Measurements from ENCODE around the gene ANKS1A.
A peak's percentile ranks its signal among the peaks of the same experiment; 100 is the strongest.

Gene ANKS1A

GRCh38 chr6:35054743-35055130, 165.7 kb downstream of the ANKS1A start:
- WGBS, 2 experiments (ENCODE audit: insufficient coverage in 2 of 2) = 83% methylated on average over 1 of the region's 1 CpG; no CpG with 5 or more reads in 1 of the 2 experiments
- H3K4me1 ChIP-seq (ENCODE audit: control insufficient read depth, insufficient read depth, low read length, poor library complexity, severe bottlenecking) = peaks cover 18% of the 10 kb centered on the region
- no peak overlapping the region for H3K27ac ChIP-seq (ENCODE audit: low read depth, low read length, severe bottlenecking)
- no peaks in the 10 kb centered on the region for H3K9me3 ChIP-seq (ENCODE audit: control insufficient read depth, low read length)
- H3K4me3 ChIP-seq (ENCODE audit: extremely low read depth, insufficient read depth, low read length, poor library complexity, severe bottlenecking) = no peak overlapping the region
- H3K36me3 ChIP-seq (ENCODE audit: control insufficient read depth, insufficient read depth, low read length) = peaks cover 44% of the 10 kb centered on the region

DNA sequence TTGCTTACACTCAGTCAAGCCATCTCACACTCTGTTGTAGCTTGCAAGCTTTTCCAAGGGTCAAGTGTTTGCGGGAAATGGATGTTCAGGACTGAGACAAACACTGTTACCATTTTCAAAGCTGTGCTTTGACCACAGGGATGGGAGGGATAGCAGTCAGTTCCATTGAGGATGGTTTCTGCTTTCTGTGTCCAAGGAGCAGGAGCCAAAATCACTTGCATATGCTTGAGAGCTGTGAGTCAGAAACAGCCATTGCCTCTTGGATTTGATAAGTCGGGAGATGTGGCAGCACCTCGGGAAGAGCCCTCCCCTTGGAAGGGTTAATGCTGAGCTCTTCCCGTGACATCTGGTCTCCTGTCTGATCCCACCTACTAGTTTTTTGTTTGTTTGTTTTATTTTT, 166.8 kb downstream of the ANKS1A start:
- Histone ChIP-seq H3K9me3 (ENCODE audit: control insufficient read depth, low read length) (no peaks in the 10 kb centered on the region), H3K4me3 (ENCODE audit: extremely low read depth, insufficient read depth, low read length, poor library complexity, severe bottlenecking) (no peak overlapping the region), H3K36me3 (ENCODE audit: control insufficient read depth, insufficient read depth, low read length) (peaks cover 49% of the 10 kb centered on the region), H3K27ac (ENCODE audit: low read depth, low read length, severe bottlenecking) (no peak overlapping the region), H3K4me1 (ENCODE audit: control insufficient read depth, insufficient read depth, low read length, poor library complexity, severe bottlenecking) (peaks cover 7% of the 10 kb centered on the region)
- WGBS, 2 experiments (ENCODE audit: insufficient coverage in 2 of 2) = 92 to 94% methylated on average over 2 to 4 of the region's 4 CpGs

DNA sequence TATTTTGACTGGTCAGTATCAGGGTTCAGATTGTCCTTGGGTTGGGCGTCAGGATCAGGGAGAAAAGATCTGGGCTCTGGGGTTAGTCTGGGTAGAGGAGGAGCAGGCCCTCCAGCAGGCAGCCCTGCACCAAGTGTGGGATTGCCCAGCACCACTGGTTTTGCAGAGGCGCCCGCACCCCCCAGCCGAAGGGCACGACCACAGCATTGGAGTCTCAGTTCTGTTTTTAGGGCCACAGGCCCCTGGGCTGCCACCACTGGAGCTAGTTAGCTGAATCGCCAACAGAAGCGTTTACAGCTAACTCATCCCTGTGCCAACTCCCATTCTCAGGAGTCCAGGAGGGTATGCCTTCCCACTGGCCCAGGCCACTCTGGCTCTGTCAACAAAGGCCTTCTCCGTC, 167.9 kb downstream of the ANKS1A start:
- H3K4me1 ChIP-seq (ENCODE audit: control insufficient read depth, insufficient read depth, low read length, poor library complexity, severe bottlenecking) = peaks cover 6% of the 10 kb centered on the region
- WGBS, 2 experiments (ENCODE audit: insufficient coverage in 2 of 2) = 93 to 99% methylated on average over 8 of the region's 8 CpGs
- H3K4me3 ChIP-seq (ENCODE audit: extremely low read depth, insufficient read depth, low read length, poor library complexity, severe bottlenecking) = no peak overlapping the region
- H3K36me3 ChIP-seq (ENCODE audit: control insufficient read depth, insufficient read depth, low read length) = peaks cover 45% of the 10 kb centered on the region
- H3K9me3 ChIP-seq (ENCODE audit: control insufficient read depth, low read length) = no peaks in the 10 kb centered on the region
- H3K27ac ChIP-seq (ENCODE audit: low read depth, low read length, severe bottlenecking) = no peak overlapping the region

DNA sequence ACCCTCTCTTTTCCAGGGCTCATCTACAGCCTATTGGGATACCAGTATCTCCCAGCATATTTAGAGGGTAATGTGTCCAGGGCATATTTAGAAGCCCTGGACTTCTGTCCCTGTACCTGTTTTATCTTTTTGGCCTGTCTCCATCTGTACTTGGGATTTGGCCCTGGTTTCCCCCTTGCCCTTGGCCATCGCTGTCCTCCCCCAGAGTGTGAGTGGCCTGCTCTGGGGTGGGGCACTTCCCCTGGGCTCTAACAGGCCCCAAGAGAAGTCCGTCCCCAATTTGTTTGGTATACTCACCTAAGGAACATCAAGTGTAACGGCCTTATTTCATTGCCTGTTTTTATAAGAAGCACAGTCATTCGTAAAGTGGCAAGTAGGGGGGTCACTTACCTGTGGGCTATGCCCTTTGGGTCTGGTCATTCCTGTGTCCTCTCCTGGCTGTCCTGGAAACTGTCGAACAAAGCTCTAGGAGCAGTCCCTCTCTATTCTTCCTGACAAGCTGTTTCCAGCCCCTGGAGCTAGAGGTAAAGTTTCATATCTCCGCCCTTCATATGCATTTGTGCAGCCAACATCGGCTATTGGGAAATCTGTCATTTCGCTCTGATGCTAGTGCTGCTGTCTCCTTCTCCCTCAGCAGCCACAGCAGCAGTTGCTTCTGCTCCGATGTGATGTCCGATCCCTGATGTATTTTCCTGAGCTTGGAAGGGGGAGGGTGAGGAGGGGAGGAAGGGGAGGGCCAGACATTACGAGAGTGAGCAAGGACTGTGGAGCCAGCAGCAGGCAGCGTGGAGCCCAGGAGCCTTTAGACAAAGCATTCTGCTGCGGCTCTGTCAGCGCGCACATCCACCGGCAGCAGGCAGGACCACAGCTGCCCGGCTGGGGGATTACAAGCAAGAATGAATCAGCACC, 168.6 kb downstream of the ANKS1A start:
- WGBS, 2 experiments (ENCODE audit: insufficient coverage in 2 of 2) = 80 to 84% methylated on average over 14 to 16 of the region's 17 CpGs
- Histone ChIP-seq H3K36me3 (ENCODE audit: control insufficient read depth, insufficient read depth, low read length) (peaks cover 43% of the 10 kb centered on the region), H3K9me3 (ENCODE audit: control insufficient read depth, low read length) (no peaks in the 10 kb centered on the region), H3K4me1 (ENCODE audit: control insufficient read depth, insufficient read depth, low read length, poor library complexity, severe bottlenecking) (peaks cover 6% of the 10 kb centered on the region), H3K4me3 (ENCODE audit: extremely low read depth, insufficient read depth, low read length, poor library complexity, severe bottlenecking) (no peak overlapping the region), H3K27ac (ENCODE audit: low read depth, low read length, severe bottlenecking) (peak overlapping the region; percentile 16)

DNA sequence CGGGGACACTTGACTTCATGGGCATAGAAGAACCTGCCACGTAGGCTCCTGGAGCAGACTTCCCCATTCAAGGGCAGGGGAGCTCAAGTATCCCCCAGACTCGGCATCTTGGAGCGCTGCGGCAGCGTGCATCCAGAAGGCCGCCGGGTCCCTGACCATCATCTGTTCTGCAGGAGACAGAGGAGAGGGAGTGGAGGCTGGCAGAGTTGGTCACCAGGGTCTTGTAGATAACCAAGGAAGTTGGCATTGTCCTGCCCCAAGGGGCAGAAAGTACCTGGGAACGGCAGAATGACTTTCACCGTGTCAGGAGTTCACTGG, 169.3 kb downstream of the ANKS1A start:
- Histone ChIP-seq H3K9me3 (ENCODE audit: control insufficient read depth, low read length) (no peaks in the 10 kb centered on the region), H3K27ac (ENCODE audit: low read depth, low read length, severe bottlenecking) (peak overlapping the region; percentile 16), H3K36me3 (ENCODE audit: control insufficient read depth, insufficient read depth, low read length) (peaks cover 45% of the 10 kb centered on the region), H3K4me1 (ENCODE audit: control insufficient read depth, insufficient read depth, low read length, poor library complexity, severe bottlenecking) (peaks cover 6% of the 10 kb centered on the region), H3K4me3 (ENCODE audit: extremely low read depth, insufficient read depth, low read length, poor library complexity, severe bottlenecking) (no peak overlapping the region)
- 86 to 91% methylated on average over 8 of the region's 10 CpGs for WGBS, 2 experiments (ENCODE audit: insufficient coverage in 2 of 2)

DNA sequence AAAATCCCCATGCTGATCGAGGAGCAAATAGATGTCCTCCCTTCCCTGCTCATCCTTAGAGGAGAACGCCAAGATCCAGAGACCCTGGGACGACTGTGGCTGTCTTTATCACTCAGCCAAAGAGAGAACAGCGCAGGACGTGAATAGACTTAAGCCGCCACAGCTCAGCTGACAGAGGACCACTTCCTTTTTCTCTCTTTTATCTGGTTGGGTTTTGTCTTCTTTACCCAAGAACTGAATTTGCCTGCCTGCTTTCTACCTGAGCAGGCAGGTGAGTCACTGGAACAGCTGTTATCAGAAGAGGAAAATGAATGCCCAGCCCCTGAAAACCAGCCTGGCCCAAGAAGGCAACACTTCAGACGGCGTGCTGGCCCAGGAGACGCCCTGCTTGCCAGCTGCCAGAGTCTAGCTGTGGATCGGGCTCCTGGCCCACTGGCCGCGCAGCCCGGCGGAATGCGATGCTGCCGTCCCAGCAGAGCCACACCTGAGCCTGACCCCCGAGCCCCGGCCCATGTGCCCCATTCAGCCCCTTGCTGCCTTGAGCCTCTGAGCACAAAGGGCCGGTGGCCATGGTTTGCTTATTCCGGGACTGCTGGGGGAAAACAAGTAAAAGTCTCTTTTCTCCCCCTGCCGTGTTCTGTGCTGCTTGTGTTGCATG, 169.9 kb downstream of the ANKS1A start:
- peaks cover 6% of the 10 kb centered on the region for H3K4me1 ChIP-seq (ENCODE audit: control insufficient read depth, insufficient read depth, low read length, poor library complexity, severe bottlenecking)
- peaks cover 44% of the 10 kb centered on the region for H3K36me3 ChIP-seq (ENCODE audit: control insufficient read depth, insufficient read depth, low read length)
- WGBS, 2 experiments (ENCODE audit: insufficient coverage in 2 of 2) = 93 to 95% methylated on average over 17 to 19 of the region's 21 CpGs
- no peak overlapping the region for H3K4me3 ChIP-seq (ENCODE audit: extremely low read depth, insufficient read depth, low read length, poor library complexity, severe bottlenecking)
- no peak overlapping the region for H3K27ac ChIP-seq (ENCODE audit: low read depth, low read length, severe bottlenecking)
- H3K9me3 ChIP-seq (ENCODE audit: control insufficient read depth, low read length) = no peaks in the 10 kb centered on the region

DNA sequence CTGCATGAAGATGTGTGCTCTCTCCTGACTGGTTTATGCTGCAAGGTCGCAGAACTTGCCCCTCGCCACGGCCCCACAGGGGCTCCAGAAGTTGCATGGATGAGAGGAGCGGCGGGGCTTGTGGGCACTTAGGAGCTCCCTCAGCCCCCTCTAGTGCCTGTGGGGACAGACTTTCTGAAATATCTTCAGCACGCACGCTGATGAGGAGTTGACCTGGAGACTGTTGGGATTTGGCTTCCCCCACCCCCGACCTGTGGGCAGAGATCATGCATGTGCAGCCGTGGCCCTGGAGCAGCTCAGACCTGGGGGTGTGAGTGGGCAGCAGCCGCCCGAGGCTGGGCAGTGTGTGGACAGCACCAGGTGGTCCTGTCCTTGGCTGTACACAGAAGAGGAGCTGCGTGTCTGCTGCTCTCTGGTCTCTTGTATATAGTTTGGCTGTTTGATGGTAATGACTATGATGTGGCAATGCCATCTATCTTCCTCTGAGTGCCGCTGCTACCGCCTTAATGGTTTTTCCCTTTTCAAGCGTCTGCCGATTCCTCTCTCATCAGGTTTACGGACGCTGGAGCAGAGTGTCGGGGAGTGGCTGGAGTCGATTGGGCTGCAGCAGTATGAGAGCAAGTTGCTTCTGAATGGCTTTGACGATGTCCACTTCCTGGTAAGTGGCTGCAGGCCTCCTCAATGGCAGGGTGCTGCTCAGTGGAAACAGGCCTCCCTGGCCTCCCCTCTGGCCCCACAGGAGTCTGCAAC, 170.7 kb downstream of the ANKS1A start:
- Histone ChIP-seq H3K4me3 (ENCODE audit: extremely low read depth, insufficient read depth, low read length, poor library complexity, severe bottlenecking) (no peak overlapping the region), H3K9me3 (ENCODE audit: control insufficient read depth, low read length) (no peaks in the 10 kb centered on the region), H3K4me1 (ENCODE audit: control insufficient read depth, insufficient read depth, low read length, poor library complexity, severe bottlenecking) (peaks cover 6% of the 10 kb centered on the region), H3K27ac (ENCODE audit: low read depth, low read length, severe bottlenecking) (no peak overlapping the region), H3K36me3 (ENCODE audit: control insufficient read depth, insufficient read depth, low read length) (peaks cover 37% of the 10 kb centered on the region)
- 89 to 95% methylated on average over 20 to 21 of the region's 21 CpGs for WGBS, 2 experiments (ENCODE audit: insufficient coverage in 2 of 2)

DNA sequence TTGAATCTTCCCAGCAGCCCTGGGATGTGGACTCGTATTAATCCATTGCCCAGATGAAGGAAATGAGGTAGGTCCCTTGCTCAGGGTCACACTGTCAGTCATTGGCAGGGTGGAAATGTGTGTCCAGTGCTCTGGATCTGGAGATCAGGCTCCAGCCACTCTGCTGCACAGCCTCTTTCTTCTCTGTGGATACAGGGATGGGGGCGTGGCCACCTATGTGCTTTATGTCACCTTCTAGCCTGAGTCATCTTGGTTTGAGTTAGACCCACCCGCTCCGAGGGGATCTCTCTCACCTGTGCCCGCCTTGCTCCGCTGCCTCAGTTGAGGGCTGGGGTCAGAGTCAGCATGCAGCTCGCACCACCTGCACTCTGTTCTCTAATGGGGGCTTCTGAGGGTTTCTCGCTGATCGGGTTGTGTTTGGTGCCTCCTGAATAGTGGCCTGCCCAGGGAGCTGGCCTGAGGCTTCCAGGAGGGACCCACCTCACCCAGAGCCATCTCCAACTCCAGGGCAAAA, 172.1 kb downstream of the ANKS1A start:
- Histone ChIP-seq H3K4me3 (ENCODE audit: extremely low read depth, insufficient read depth, low read length, poor library complexity, severe bottlenecking) (no peak overlapping the region), H3K27ac (ENCODE audit: low read depth, low read length, severe bottlenecking) (no peak overlapping the region), H3K4me1 (ENCODE audit: control insufficient read depth, insufficient read depth, low read length, poor library complexity, severe bottlenecking) (peaks cover 6% of the 10 kb centered on the region), H3K36me3 (ENCODE audit: control insufficient read depth, insufficient read depth, low read length) (peaks cover 40% of the 10 kb centered on the region), H3K9me3 (ENCODE audit: control insufficient read depth, low read length) (no peaks in the 10 kb centered on the region)
- 94 to 98% methylated on average over 7 to 9 of the region's 9 CpGs for WGBS, 2 experiments (ENCODE audit: insufficient coverage in 2 of 2)

- Histone ChIP-seq H3K9me3 (ENCODE audit: control insufficient read depth, low read length) (no peaks in the 10 kb centered on the region), H3K27ac (ENCODE audit: low read depth, low read length, severe bottlenecking) (no peak overlapping the region), H3K4me3 (ENCODE audit: extremely low read depth, insufficient read depth, low read length, poor library complexity, severe bottlenecking) (no peak overlapping the region), H3K4me1 (ENCODE audit: control insufficient read depth, insufficient read depth, low read length, poor library complexity, severe bottlenecking) (peaks cover 6% of the 10 kb centered on the region), H3K36me3 (ENCODE audit: control insufficient read depth, insufficient read depth, low read length) (peaks cover 45% of the 10 kb centered on the region)
- WGBS, 2 experiments (ENCODE audit: insufficient coverage in 2 of 2) = 97 to 99% methylated on average over 10 to 15 of the region's 16 CpGs
These were observed 172.8 kb downstream of the ANKS1A start for GRCh38 chr6:35061651-35062410.
